HG02610 (cell line): ENCODE data around the gene PPP1R12B.
"Not testable (repeated sequence)": the region's sequence is repeated elsewhere in the genome, so short reads cannot be mapped to it uniquely, and the experiment has no call there.

Source experiments
- ATAC-seq: cut with Tn5 transposase; IDR thresholded peaks from one replicate; pipeline ENCODE4 v1.9.1; 2021; ENCODE audit warnings: mild to moderate bottlenecking, moderate library complexity; ENCODE audit not compliant: unreplicated experiment

The PPP1R12B gene

GRCh38 chr1:202575918-202576653 lies 227.6 kb downstream of the PPP1R12B start:
- no peak for ATAC-seq

GRCh38 chr1:202576816-202577215 lies 228.3 kb downstream of the PPP1R12B start:
- no peak for ATAC-seq

GRCh38 chr1:202577381-202577780 lies 228.9 kb downstream of the PPP1R12B start:
- ATAC-seq, result no peak

- ATAC-seq, result no peak
Observed at GRCh38 chr1:202578001-202578504, 229.6 kb downstream of the PPP1R12B start.

GRCh38 chr1:202578565-202578964 lies 230.1 kb downstream of the PPP1R12B start:
- no peak for ATAC-seq

- ATAC-seq, result no peak
Observed at GRCh38 chr1:202579806-202580205, 231.3 kb downstream of the PPP1R12B start.

- no peak for ATAC-seq
Observed at GRCh38 chr1:202580619-202581018, 232.1 kb downstream of the PPP1R12B start.

- ATAC-seq, result not testable (repeated sequence)
Observed at GRCh38 chr1:202582350-202582749, 233.9 kb downstream of the PPP1R12B start.

- no peak for ATAC-seq
Observed at GRCh38 chr1:202584707-202585589, 236.4 kb downstream of the PPP1R12B start.

- ATAC-seq, result no peak
Observed at GRCh38 chr1:202585590-202585933, 237.1 kb downstream of the PPP1R12B start.

GRCh38 chr1:202586018-202586821 lies 237.7 kb downstream of the PPP1R12B start:
- ATAC-seq, result no peak

- no peak for ATAC-seq
Observed at GRCh38 chr1:202586871-202587270, 238.4 kb downstream of the PPP1R12B start.

GRCh38 chr1:202587859-202588485 lies 239.5 kb downstream of the PPP1R12B start:
- no peak for ATAC-seq

- ATAC-seq, result no peak
Observed at GRCh38 chr1:202588503-202589189, 240.1 kb downstream of the PPP1R12B start.

GRCh38 chr1:202589190-202589930 lies 240.9 kb downstream of the PPP1R12B start:
- no peak for ATAC-seq

- ATAC-seq, result no peak
Observed at GRCh38 chr1:202590126-202590525, 241.6 kb downstream of the PPP1R12B start.

- no peak for ATAC-seq
Observed at GRCh38 chr1:202590975-202591411, 242.5 kb downstream of the PPP1R12B start.

- ATAC-seq, result no peak
Observed at GRCh38 chr1:202591515-202591914, 243.0 kb downstream of the PPP1R12B start.

GRCh38 chr1:202592146-202592545 lies 243.6 kb downstream of the PPP1R12B start:
- no peak for ATAC-seq
